NCI-H1092 treated with DMSO at 0.1 percent for 48 hours (cell line): ENCODE data around the gene SNAP91.
"Not testable (repeated sequence)": the region's sequence is repeated elsewhere in the genome, so short reads cannot be mapped to it uniquely, and the experiment has no call there.

Experiments used
- DNase-seq: peaks from one replicate; lab custom pipeline; 2025; lab: John Stamatoyannopoulos, UW

The SNAP91 gene, protein sequence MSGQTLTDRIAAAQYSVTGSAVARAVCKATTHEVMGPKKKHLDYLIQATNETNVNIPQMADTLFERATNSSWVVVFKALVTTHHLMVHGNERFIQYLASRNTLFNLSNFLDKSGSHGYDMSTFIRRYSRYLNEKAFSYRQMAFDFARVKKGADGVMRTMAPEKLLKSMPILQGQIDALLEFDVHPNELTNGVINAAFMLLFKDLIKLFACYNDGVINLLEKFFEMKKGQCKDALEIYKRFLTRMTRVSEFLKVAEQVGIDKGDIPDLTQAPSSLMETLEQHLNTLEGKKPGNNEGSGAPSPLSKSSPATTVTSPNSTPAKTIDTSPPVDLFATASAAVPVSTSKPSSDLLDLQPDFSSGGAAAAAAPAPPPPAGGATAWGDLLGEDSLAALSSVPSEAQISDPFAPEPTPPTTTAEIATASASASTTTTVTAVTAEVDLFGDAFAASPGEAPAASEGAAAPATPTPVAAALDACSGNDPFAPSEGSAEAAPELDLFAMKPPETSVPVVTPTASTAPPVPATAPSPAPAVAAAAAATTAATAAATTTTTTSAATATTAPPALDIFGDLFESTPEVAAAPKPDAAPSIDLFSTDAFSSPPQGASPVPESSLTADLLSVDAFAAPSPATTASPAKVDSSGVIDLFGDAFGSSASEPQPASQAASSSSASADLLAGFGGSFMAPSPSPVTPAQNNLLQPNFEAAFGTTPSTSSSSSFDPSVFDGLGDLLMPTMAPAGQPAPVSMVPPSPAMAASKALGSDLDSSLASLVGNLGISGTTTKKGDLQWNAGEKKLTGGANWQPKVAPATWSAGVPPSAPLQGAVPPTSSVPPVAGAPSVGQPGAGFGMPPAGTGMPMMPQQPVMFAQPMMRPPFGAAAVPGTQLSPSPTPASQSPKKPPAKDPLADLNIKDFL

DNA sequence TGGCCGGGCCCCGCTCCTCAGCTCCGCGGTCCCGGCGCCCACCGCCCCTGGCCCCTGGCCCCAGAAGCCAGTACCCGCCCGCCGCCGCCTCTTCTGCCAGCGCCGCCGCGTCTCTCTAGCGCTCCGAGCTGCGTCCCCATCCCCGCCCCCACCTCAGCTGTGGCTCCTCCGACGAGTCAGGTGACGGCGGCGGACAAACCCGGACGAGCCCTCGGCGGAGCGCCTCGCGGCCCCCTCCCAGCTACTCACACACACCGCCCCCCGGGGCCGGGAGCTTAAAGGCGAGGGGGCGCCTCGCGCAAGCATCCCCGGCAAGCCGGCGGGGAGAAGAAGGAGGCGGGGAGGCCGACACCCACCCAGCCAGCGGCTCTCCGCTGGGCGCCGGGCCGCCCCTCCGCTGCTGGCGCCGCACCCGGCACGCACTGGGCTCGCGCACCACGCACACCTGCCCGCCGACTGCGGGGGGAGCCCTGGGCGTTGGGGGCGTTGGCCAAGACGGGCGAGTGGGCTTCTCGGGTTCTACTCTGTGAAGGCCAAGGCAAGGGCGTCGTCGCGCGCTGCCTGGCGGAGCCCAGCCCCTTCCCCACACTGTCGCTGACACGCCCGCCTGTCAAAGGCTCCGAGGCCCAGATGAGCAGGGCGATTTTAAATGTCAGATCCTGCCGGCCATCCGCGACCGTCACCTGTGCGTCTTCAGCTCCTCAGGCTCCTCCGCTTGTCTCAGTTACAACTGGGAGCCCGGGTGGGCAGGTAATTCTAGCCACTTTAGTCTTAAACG lies at the start of gene SNAP91:
Gene SNAP91, minus strand, starts transcription at position 132 of the 778 bp plus-strand sequence. CDS start 1,174 bp downstream, outside the sequence.
- DNase-seq: peak; percentile 81

DNA sequence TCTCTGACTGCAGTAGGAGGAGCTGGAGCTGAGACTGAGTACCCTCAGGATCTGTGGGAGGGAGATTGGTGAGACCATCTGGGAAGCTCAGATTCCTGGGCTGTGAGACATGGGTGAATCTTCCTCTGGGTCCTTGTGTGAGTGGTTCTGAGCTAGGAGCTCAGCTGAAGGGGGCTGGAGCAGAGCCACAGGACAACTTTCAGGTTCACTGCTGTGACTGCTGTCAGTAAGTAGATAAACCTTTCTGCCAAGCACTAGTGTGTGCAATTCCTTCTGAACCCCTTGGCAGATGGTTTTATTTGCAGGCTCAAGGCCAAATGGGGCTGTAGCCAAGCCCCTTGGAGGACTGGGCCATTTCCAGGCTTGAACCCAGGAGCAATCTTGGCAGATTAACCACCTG lies 49.6 kb upstream of the SNAP91 start:
- peak; percentile 74 for DNase-seq

DNA sequence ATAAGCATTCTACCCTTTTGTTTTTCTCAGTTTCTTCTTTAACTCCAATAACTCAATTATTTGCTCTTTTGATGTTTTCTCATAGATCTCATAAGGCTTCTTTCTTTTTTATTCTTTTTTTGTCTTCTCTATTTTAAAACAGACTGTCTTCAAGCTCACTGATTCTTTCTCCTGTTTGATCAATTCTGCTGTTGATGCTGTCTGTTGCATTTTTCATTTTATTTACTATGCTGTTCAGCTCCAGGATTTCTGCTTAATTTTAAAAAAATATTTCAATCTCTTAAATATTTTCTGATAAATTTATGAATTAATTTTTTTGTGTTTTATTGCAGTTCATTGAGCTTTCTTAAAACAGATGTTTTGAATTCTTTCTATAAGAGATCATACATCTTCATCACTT lies 48.1 kb upstream of the SNAP91 start:
- no peak for DNase-seq

DNA sequence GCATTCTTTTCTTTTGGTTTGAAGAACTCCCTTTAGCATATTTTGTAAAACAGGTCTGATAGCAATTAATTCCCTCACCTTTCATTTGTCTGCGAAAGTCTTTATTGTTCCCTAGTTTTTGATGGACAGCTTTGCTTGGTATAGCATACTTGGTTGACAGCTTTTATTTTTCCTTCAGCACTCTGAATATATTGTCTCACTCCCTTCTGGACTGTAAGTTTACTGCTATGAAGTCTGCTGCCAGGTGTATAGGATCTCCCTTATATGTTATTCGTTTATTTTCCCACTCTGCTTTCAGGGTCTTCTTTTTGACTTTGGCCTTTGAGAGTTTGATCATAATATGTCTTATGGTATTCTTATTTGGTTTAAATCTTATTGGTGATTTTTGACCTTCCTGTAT lies 47.7 kb upstream of the SNAP91 start:
- no peak for DNase-seq

DNA sequence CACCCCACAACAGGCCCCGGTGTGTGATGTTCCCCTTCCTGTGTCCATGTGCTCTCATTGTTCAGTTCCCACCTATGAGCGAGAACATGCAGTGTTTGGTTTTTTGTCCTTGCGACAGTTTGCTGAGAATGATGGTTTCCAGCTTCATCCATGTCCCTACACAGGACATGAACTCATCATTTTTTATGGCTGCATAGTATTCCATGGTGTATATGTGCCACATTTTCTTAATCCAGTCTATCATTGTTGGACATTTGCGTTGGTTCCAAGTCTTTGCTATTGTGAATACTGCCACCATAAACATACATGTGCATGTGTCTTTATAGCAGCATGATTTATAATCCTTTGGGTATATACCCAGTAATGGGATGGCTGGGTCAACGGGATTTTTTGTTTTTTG lies 43.5 kb upstream of the SNAP91 start:
- not testable (repeated sequence) for DNase-seq

DNA sequence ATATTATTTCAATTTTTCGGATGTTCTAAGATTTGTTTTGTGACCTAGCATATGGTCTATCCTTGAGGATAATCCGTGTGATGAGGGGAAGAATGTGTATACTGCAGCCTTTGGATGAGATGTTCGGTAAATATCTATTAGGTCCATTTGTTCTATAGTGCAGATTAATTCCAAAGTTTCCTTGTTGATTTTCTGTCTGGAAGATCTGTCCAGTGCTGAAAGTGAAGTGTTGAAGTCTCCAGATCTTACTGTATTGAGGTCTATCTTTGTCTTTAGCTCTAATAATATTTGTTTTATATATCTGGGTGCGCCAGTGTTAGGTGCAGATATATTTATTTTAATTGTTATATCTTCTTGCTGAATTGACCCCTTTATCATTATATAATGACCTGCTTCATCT lies 32.2 kb upstream of the SNAP91 start:
- DNase-seq: no peak

DNA sequence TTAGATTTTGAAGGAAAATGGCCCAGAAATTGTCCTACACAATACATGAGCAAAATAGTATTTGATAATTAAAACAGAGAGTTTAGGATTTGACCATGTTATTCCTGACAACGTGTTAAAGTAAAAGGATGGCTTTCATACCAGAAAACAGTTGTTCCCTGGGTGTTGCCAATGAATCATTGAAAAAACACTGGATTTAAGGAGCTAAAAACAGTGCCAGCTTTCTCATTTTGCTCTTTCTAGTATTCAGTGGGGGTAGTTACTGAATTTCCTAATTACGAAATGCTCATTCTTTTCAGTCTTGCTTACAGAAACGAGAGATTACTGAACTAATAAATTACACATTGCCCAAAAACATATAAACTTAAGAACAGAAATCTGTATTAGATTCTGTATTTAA lies 26.6 kb upstream of the SNAP91 start:
- DNase-seq: no peak

DNA sequence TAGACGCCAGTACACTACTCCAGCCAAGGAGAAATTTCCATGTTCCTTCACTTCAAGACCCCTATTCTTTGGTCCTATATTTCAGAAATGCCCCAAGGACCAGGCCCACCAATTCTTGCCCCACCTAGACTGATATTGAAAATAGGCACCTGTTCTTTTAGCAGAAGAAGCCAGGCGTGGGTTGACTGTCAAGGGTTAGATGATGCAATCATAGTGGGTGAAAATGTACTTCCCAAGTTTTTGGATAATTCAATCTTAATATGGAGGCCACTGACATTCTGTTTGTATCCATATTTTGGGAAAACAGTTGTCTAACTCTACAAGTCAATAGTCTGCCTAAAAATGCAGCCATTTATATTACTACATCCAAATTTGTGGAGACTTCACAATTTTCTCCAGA lies 21.0 kb upstream of the SNAP91 start:
- DNase-seq: no peak

DNA sequence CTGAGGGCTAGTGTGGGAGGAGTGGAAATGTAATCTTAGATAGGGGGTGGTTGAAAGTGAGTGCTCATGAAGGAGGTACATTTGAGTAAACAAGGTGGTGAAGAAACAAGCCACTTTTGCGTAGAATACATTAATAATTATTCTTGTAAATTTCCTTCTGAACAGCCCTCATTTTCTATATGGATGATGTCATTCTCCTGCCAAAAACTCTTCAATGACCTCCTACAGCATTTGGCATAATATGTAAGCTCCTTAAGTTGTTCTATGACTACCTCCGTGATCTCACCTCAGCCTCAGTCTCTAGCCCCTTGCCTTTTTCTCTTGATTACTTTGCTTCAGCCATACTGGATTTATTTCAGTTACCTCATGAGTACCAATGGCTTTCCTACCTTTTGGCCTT lies 14.0 kb upstream of the SNAP91 start:
- no peak for DNase-seq

DNA sequence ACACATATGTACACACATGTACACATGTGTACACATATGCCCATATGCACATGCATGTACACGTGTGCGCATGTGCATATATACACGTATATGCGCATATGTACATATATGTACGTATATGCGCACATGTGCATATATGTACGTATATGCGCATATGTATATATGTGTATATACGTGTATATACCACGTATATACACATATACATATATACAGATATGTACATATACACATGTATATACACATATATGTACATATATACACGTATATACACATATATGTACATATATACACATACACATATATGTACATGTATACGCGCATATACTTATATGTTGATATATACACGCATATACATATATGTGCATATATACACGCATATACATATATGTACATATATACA lies 8.9 kb upstream of the SNAP91 start:
- DNase-seq: no peak

DNA sequence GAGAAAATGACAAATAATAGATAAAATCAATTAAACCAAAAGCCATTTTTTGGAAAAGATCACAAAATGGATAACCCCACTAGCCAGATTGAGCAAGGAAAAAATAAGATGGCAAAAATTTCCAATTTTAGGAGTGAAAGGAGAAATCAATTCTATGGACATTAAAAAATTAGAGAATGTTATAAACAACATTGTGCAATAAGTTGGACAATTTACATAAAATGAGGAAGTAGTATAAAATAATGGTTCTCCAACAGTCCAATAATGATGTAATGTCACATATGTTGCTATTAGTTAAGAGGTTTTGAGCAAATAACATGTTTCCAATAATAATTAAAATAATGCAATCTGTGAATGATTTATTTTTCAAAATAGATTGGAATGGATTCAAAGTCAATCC lies 3.1 kb upstream of the SNAP91 start:
- DNase-seq: no peak

DNA sequence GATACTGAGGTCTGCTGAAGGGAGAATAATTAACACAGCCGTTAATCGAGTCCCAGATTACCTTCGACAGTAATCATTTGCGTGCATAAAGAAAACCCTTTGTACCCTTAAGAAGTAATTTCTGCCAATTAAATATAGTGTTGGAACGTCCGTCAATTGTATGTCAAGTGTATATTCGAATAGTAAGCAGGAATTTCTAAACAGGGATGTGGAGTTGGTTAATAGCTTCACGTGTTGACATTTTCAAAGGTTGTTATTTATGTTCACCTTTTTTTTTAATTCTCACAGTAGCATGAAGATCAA lies 798 bp upstream of the SNAP91 start:
- no peak for DNase-seq

DNA sequence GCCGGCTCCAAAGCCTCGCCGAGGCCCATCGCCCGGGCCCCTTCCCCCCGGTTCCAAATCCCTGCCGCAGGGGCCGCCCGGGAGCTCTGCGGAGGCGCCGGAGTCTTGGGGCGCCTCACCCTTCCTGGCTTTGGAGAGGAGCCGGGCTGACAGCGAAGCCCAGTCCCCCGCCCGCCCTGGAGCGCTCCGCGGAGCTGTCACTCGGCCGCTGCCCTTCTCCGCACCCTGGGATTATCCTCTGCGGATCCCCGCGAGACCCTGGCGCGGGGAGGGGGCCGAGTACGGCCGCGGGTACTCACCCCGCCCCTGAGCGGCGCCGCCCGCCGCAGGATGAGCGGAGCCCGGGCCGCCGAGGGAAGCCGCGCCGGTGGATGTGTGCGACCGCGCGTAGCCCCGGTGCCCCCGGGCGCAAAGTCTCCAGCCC lies 343 bp downstream of the SNAP91 start:
- DNase-seq: peak; percentile 43

DNA sequence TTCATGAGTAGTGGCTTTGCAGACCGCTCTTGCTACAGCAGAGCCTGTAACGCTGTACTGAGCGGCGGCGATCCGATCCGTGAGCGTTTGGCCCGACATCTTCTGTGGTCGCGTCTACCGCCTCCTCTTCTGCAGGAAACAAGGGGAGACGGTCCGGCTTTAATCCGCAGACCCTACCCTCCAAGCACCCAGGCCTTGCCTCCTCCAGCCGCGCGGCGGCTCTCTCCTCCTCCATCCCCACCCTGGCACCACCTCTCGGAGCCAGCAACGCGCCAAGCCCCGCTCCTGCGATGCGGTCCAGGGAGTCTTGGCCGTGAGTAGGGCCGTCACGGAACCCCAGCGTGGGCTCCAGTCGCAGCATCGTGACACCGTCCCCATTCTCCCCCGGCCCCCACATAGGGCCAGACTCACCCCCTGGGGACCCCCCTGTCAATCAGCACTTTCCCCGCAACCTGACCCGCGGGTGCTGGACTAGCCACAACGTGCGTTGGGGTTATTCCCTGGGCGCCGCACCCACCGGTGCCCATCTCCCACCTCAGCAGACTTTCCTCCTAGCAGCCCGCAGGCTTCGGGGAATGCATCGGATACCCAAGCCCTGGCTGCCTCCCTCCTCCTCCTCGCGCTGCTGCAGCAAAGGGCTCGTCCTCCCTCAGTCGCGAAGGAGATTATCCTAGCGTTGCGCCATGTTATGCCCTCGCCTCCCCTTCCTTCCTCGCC lies 914 bp downstream of the SNAP91 start:
- peak; percentile 43 for DNase-seq

DNA sequence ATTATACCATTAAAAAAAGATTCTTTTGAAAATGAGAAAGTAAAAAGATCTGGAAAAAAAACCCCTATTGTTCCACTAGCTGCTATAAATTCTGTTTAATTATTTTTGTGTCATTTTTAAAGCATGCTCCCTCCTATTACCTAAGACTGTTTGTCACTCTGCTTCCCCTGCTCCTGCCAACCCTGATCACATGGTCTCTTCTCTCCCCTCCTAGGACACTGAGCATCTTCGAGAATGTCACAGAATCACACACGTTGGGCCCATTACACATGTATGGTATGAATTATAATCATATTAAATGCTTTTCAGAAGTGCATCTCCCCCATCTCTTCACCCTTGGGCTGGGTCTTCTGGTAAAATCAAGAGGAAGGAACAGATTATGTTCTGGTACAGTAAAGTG lies 6.2 kb downstream of the SNAP91 start:
- no peak for DNase-seq

DNA sequence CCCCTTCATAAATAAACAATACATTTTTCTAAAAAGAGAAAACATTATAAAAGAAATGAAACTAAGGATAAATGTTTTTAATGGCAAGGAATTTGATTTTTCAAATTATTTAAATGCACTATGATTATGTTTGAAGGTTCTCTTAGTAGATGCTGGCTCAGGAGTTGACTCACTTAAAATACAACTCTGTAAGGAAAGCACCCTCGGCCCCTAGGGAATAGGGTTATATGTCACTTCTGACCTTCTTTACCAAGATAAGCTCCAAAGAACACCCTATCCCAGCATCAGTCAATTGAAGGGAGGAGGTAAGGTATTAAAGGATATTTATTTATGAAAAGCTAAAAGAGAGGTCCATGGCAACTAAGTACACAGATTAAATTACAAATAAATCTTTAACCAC lies 6.8 kb downstream of the SNAP91 start:
- no peak for DNase-seq

DNA sequence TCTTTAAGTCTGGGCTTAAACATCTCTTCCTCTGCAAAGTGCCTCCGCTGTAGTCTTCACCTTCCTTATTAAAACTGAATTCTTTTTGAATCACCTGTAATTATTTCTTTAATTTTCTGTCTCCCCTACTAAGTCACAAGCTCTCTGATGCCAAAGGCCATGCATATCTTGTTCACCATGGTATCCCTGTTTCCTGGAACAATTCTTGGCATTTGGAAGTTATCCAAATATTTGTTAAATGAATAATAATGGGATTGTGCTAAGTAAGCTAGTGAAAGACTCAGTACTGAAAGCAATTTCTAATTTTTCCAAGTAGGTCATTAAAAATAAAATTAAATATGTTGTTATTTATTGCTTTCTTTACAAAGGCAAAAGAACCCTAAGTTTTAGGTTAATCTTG lies 12.2 kb downstream of the SNAP91 start:
- no peak for DNase-seq

DNA sequence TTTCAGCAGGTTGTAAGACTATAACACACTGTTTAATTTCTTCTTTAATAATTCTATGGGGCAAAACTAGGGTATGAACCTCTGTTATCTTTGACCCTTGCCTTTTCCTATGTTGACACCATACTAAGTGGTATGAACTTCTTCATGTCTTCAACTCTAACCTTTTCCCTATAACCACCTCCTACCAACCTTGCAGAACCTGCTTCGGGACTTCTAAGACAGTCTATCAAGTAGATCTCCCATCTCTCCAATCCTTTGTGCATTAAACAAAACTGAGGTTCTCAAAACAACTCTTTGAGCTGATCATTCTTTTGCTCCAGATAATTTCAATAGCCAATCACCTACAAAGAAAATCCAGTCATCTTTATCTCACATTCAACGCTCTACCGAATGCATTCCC lies 23.4 kb downstream of the SNAP91 start:
- no peak for DNase-seq

DNA sequence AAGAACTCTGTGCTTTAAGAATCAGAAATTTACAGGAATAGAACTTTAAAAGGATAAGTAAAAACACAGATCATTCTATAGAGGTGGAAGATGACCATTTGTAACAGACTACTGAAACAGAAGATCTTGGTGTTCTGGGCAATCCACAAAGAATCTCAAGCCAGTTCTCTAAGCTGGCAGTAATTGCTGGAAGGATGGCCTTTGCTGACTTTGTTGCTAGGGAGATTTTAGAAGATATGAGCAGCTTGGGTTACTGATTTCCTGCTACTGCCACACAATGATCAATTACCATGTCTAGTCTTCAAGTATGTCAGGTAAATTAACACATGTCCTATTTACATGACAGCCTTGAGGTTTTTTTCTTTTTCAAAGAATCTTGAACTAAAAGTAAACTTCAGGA lies 31.1 kb downstream of the SNAP91 start:
- no peak for DNase-seq

DNA sequence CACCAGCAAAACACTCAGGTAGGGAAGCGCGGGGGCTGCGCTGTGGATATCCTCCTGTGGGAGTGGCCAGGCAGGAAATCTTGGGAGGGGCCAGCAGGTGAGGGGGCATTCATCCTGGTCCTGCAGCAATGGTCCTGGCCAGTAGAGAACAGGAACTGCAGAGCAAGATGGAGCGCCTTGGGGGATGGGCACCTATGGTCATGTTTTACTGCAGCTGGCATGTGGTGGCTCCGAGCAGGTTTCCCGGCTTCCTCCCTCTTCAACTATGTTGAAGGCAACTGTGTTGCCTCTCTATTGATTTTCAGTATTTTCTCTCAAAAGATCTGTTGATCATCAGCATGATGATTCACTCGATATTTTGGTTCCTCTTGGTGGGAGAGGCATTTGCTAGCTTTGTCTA lies 70.9 kb downstream of the SNAP91 start:
- DNase-seq: no peak

DNA sequence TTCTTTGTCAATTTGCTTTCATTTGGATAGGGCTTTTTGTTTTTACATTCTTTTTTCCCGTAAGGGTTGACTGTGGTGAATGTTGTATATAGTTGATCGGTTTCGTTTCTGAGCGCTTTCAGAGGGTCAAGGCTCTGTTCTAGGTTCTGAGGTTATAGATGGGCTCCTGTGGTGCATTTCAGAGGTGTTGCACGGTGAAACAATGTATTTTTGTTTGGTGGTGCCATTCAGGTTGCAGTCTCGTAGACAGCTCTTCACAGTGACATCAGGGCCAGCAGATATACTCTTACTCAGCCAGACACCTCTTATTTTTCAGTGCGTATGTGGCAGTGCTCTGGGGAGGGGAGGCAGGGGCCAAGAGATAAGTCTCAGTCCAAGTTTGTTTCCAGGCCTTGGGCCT lies 72.1 kb downstream of the SNAP91 start:
- no peak for DNase-seq

DNA sequence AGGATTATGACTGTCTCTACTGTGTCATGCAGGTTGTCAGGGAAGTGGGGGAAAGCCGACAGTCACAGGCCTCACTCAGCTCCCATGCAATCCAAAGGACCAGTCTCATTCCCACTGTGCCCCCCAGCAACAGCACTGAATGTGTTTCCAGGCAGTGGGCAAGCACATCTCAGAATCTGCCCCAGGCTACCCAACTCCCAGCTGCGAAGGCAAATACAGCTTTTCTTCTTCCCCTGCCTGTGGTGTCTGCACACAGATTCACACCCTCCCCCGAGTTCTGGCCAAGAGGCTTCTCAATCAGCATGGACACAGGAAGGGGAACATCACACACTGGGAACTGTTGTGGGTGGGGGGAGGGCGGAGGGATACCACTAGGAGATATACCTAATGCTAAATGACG lies 75.3 kb downstream of the SNAP91 start:
- DNase-seq: no peak
